HCT116 (cell line): ENCODE measurements around the gene IL25. TPM values are rescaled to one million over a fixed set of nuclear protein-coding genes. Genes with fewer than 3 reads are reported as not detected.
"Not testable (repeated sequence)": the region's sequence is repeated elsewhere in the genome, so short reads cannot be mapped to it uniquely, and the experiment has no call there.

Experiments used
- ATAC-seq: fragments of 200-7000 bp; cut with Tn5 transposase; 2 replicates; pipeline ENCODE4 v1.9.1; 2020; ENCODE audit warnings: mild to moderate bottlenecking, moderate library complexity
- BruUV-seq: library from RNA; stranded (reverse); fragments of 400-500 nt; replicated peaks from 2 replicates; lab custom pipeline; 2021; lab: Mats Ljungman, UMichigan
- CTCF ChIA-PET: fragments of 300-600 bp; sonication (Branson Sonifier 250); formaldehyde crosslinking; loops from one replicate; lab custom pipeline; 2021; ENCODE audit warnings: antibody characterized with exemption; lab: Charles Lee
- POLR2A ChIA-PET: fragments of 300-600, 350-600 bp; sonication (Branson Sonifier 250); formaldehyde crosslinking; loops from one replicate; lab custom pipeline; 2021; ENCODE audit warnings: antibody characterized with exemption; lab: Charles Lee
- RAD21 ChIA-PET, 2 experiments: fragments of 300-600 bp; sonication (Branson Sonifier 250); formaldehyde crosslinking; loops; one replicate each; lab custom pipeline; 2023; ENCODE audit warnings: low total read pairs in 2 of 2; ENCODE audit not compliant: uncharacterized antibody in 2 of 2, unreplicated experiment in 2 of 2, low non-redundant PET in 1 of 2; lab: Charles Lee
- DNase-seq: peaks from one replicate; pipeline ENCODE4 v3.0.0-alpha.2; 2010; ENCODE audit warnings: low read depth, low spot score
- H2AFZ ChIP-seq: fragments of 200-600 bp; shearing (Covaris generic), sonication (generic); 2 replicates; pipeline ENCODE4 v1.6.1; 2017; ENCODE audit warnings: low read depth, mixed run types, mixed read lengths, antibody characterized with exemption, low read length; ENCODE audit not compliant: poor library complexity, severe bottlenecking
- H3K27ac ChIP-seq: 2 replicates; pipeline ENCODE4 v1.5.1; 2012; ENCODE audit warnings: low read depth, low read length
- H3K27me3 ChIP-seq: fragments of 200-600 bp; sonication (generic); 2 replicates; pipeline ENCODE4 v1.6.1; 2016; ENCODE audit warnings: mixed run types, low read length, mixed read lengths; ENCODE audit not compliant: insufficient read depth
- H3K36me3 ChIP-seq, 2 experiments: fragments of 200-500 bp in 1 of 2; fragments of 200-600 bp in 1 of 2; sonication (Bioruptor generic) in 1 of 2; sonication (generic) in 1 of 2; 2 replicates each; pipeline versions ENCODE4 v1.5.1 to v1.6.1; 2014 to 2016; ENCODE audit warnings: low read length in 2 of 2, inconsistent platforms in 1 of 2, mixed read lengths in 1 of 2, mixed run types in 1 of 2; ENCODE audit not compliant: insufficient read depth in 2 of 2, control insufficient read depth in 1 of 2
- H3K4me1 ChIP-seq, 2 experiments: fragments of 200-600 bp in 1 of 2; sonication (generic) in 1 of 2; 2 replicates each; pipeline versions ENCODE4 v1.5.1 to v1.6.1; 2012 to 2017; ENCODE audit warnings: low read length in 2 of 2, inconsistent platforms in 1 of 2, mild to moderate bottlenecking in 1 of 2, mixed read lengths in 1 of 2, mixed run types in 1 of 2, moderate library complexity in 1 of 2; ENCODE audit not compliant: insufficient read depth in 2 of 2, control insufficient read depth in 1 of 2
- H3K4me2 ChIP-seq: fragments of 200-600 bp; sonication (generic); 2 replicates; pipeline ENCODE4 v1.6.1; 2017; ENCODE audit warnings: mixed run types, low read length, mixed read lengths
- H3K4me3 ChIP-seq, 2 experiments: fragments of 200-600 bp in 1 of 2; sonication (generic) in 1 of 2; replicated peaks in 1 of 2; 2 replicates each; pipeline ENCODE4 v1.5.1; 2011 to 2016; ENCODE audit warnings: low read length in 2 of 2, control low read depth in 1 of 2, low read depth in 1 of 2, mild to moderate bottlenecking in 1 of 2, mixed read lengths in 1 of 2, mixed run types in 1 of 2
- H3K79me2 ChIP-seq: fragments of 200-600 bp; sonication (generic); 2 replicates; pipeline ENCODE4 v1.6.1; 2017; ENCODE audit warnings: mild to moderate bottlenecking, mixed run types, low read length, moderate library complexity, mixed read lengths; ENCODE audit not compliant: insufficient read depth
- H3K9ac ChIP-seq: fragments of 200-600 bp; sonication (generic); 2 replicates; pipeline ENCODE4 v1.6.1; 2016; ENCODE audit warnings: low read length, mixed read lengths
- H3K9me2 ChIP-seq: fragments of 200-600 bp; sonication (generic), shearing (Covaris generic); 2 replicates; pipeline ENCODE4 v1.6.1; 2017; ENCODE audit warnings: mixed run types, mild to moderate bottlenecking, moderate library complexity; ENCODE audit not compliant: insufficient read depth
- H3K9me3 ChIP-seq, 2 experiments: fragments of 200-500 bp in 1 of 2; fragments of 200-600 bp in 1 of 2; sonication (Bioruptor generic) in 1 of 2; sonication (generic) in 1 of 2; 2 replicates each; pipeline ENCODE4 v1.6.1; 2014 to 2017; ENCODE audit warnings: low read length in 2 of 2, mixed read lengths in 2 of 2, inconsistent platforms in 1 of 2, low read depth in 1 of 2, mild to moderate bottlenecking in 1 of 2, mixed run types in 1 of 2, moderate library complexity in 1 of 2; ENCODE audit not compliant: control insufficient read depth in 1 of 2, insufficient read depth in 1 of 2
- H4K20me1 ChIP-seq: fragments of 200-600 bp; sonication (generic), shearing (Covaris generic); 2 replicates; pipeline ENCODE4 v1.6.1; 2017; ENCODE audit warnings: mixed run types, mild to moderate bottlenecking, moderate library complexity; ENCODE audit not compliant: insufficient read depth
- FOSL1 ChIP-seq: IDR thresholded peaks from 2 replicates; pipeline ENCODE4 v1.6.1; 2012; ENCODE audit warnings: low read depth
- JUND ChIP-seq: IDR thresholded peaks from 2 replicates; pipeline ENCODE4 v1.6.1; 2012
- POLR2A ChIP-seq: IDR thresholded peaks from 2 replicates; pipeline ENCODE4 v1.7.0; 2011; ENCODE audit warnings: borderline replicate concordance; ENCODE audit not compliant: insufficient read depth, insufficient read length; ENCODE audit errors: extremely low read depth
- ZFX ChIP-seq: fragments of 450-650 bp; IDR thresholded peaks from 2 replicates; pipeline ENCODE4 v1.6.1; 2017
- intact Hi-C: fragments of 100-400 bp; cut with micrococcal nuclease; formaldehyde crosslinking; loops from 2 replicates; pipeline ENCODE4 v1.10.0; 2022
- total RNA-seq: library from RNA; stranded (reverse); gene quantifications from one replicate; pipeline ENCODE4 v1.2.1, GENCODE V29; 2021; ENCODE audit not compliant: unreplicated experiment

Gene IL25
- total RNA-seq, 1 experiment from 2014 or later = not detected

- no peak for TF ChIP-seq POLR2A
- no peak for TF ChIP-seq ZFX
These were observed 44.2 kb downstream of the IL25 start (continued) for GRCh38 chr14:23416801-23417200.

GRCh38 chr14:23417269-23417668 lies 44.7 kb downstream of the IL25 start:
- H4K20me1 ChIP-seq, H3K4me2 ChIP-seq, CTCF ChIA-PET, H3K4me3 ChIP-seq, H3K27me3 ChIP-seq, H3K9me2 ChIP-seq, H3K9me3 ChIP-seq, H3K4me1 ChIP-seq, H2AFZ ChIP-seq, H3K27ac ChIP-seq, RAD21 ChIA-PET, ATAC-seq, DNase-seq, H3K79me2 ChIP-seq, H3K36me3 ChIP-seq, POLR2A ChIA-PET, intact Hi-C loops, BruUV-seq, H3K9ac ChIP-seq: not testable (repeated sequence)

GRCh38 chr14:23418021-23418420 lies 45.4 kb downstream of the IL25 start:
- Histone ChIP-seq H3K9me2 (no peaks in the 10 kb centered on the region), H4K20me1 (no peaks in the 10 kb centered on the region), H3K27me3 (peaks cover 5% of the 10 kb centered on the region; the same call in 1 of the 2 replicates)
- CTCF ChIA-PET = no interaction called here
- no peak for TF ChIP-seq FOSL1
- TF ChIP-seq JUND = no peak
- TF ChIP-seq, all 23 proteins: peak for 0
- Histone ChIP-seq H3K4me2 (no peak overlapping the region), H3K27ac (no peak overlapping the region), H3K4me3 (no peak overlapping the region), H3K4me1 (no peaks in the 10 kb centered on the region), H3K79me2 (no peaks in the 10 kb centered on the region), H3K36me3 (no peaks in the 10 kb centered on the region), H3K9ac (no peak overlapping the region), H3K9me3 (no peaks in the 10 kb centered on the region), H2AFZ (no peak overlapping the region)
- intact Hi-C loops = loop anchor here (2.0 kb wide), 1 partner anchor 35 kb away; no protein-coding TSS in a partner anchor
- DNase-seq (no peak), ATAC-seq (no peak)
- no TSS peak for BruUV-seq
- POLR2A ChIA-PET = no interaction called here
- RAD21 ChIA-PET = no interaction called here

- CTCF ChIA-PET, H3K4me2 ChIP-seq, H3K27ac ChIP-seq, H3K79me2 ChIP-seq, POLR2A ChIA-PET, H4K20me1 ChIP-seq, ATAC-seq, DNase-seq, H2AFZ ChIP-seq, RAD21 ChIA-PET, H3K4me3 ChIP-seq, BruUV-seq, H3K27me3 ChIP-seq, H3K9me2 ChIP-seq, H3K9ac ChIP-seq, H3K36me3 ChIP-seq, H3K9me3 ChIP-seq, H3K4me1 ChIP-seq: not testable (repeated sequence)
- intact Hi-C loops = loop anchor here (2.0 kb wide), 1 partner anchor 33 kb away; no protein-coding TSS in a partner anchor
These were observed 47.0 kb downstream of the IL25 start for GRCh38 chr14:23419646-23420045.
